Neural cell (in vitro differentiated cells): Measurements from ENCODE around the gene ME2. TPM values are rescaled to one million over a fixed set of nuclear protein-coding genes. Genes with fewer than 3 reads are reported as not detected.

Experiments
- H2AFZ ChIP-seq: fragments of 200-600, 300-800 bp; sonication (generic), shearing (Covaris generic); 2 replicates; pipeline ENCODE4 v1.6.0; 2014; ENCODE audit warnings: low read depth, mild to moderate bottlenecking, antibody characterized with exemption, low read length, moderate library complexity
- H3F3A ChIP-seq: fragments of 200-600 bp; shearing (Covaris generic); 2 replicates; pipeline ENCODE4 v1.6.1; 2016; ENCODE audit warnings: mild to moderate bottlenecking, moderate library complexity, mixed read lengths, antibody characterized with exemption, low read length; ENCODE audit not compliant: insufficient read depth, poor library complexity, severe bottlenecking
- H3K27ac ChIP-seq: fragments of 200-600, 300-800 bp; sonication (generic), shearing (Covaris generic); 2 replicates; pipeline ENCODE4 v1.5.1; 2014; ENCODE audit warnings: mild to moderate bottlenecking, low read length, moderate library complexity
- H3K27me3 ChIP-seq: fragments of 300-800, 200-600 bp; sonication (generic), shearing (Covaris generic); 2 replicates; pipeline ENCODE4 v1.6.0; 2014; ENCODE audit warnings: mild to moderate bottlenecking, low read depth, low read length, moderate library complexity; ENCODE audit not compliant: insufficient read depth
- H3K36me3 ChIP-seq: fragments of 300-800, 200-600 bp; sonication (generic), shearing (Covaris generic); 2 replicates; pipeline ENCODE4 v1.5.1; 2014; ENCODE audit warnings: mild to moderate bottlenecking, antibody characterized with exemption, low read length, moderate library complexity; ENCODE audit not compliant: insufficient read depth
- H3K4me2 ChIP-seq: fragments of 300-800, 200-600 bp; sonication (generic), shearing (Covaris generic); 2 replicates; pipeline ENCODE4 v1.6.0; 2014; ENCODE audit warnings: mild to moderate bottlenecking, low read length
- H3K4me3 ChIP-seq: fragments of 300-800, 200-600 bp; sonication (generic), shearing (Covaris generic); 2 replicates; pipeline ENCODE4 v1.5.1; 2014; ENCODE audit warnings: mild to moderate bottlenecking, low read length, moderate library complexity
- H3K79me2 ChIP-seq: fragments of 200-600 bp; shearing (Covaris generic); replicated peaks from 2 replicates; pipeline ENCODE4 v1.6.0; 2014; ENCODE audit warnings: mild to moderate bottlenecking, low read length, moderate library complexity; ENCODE audit not compliant: insufficient read depth
- H3K9ac ChIP-seq: fragments of 300-800, 200-600 bp; sonication (generic), shearing (Covaris generic); 2 replicates; pipeline ENCODE4 v1.6.1; 2016; ENCODE audit warnings: mild to moderate bottlenecking, low read length, mixed read lengths
- H3K9me2 ChIP-seq: fragments of 200-600 bp; shearing (Covaris generic); 2 replicates; pipeline ENCODE4 v1.6.1; 2016; ENCODE audit warnings: mild to moderate bottlenecking, low read length, mixed read lengths; ENCODE audit not compliant: insufficient read depth
- H3K9me3 ChIP-seq: fragments of 200-600, 300-800 bp; sonication (generic), shearing (Covaris generic); 2 replicates; pipeline ENCODE4 v1.6.1; 2016; ENCODE audit warnings: mild to moderate bottlenecking, mixed run types, low read length, moderate library complexity, mixed read lengths
- H4K20me1 ChIP-seq: fragments of 200-600 bp; shearing (Covaris generic); 2 replicates; pipeline ENCODE4 v1.6.1; 2016; ENCODE audit warnings: mild to moderate bottlenecking, mixed run types; ENCODE audit not compliant: insufficient read depth
- EP300 ChIP-seq: fragments of 450-650 bp; conservative IDR thresholded peaks from 2 replicates; pipeline ENCODE4 v1.6.1; 2014; ENCODE audit warnings: antibody characterized with exemption, mild to moderate bottlenecking, moderate library complexity; ENCODE audit not compliant: poor library complexity, severe bottlenecking
- EZH2 ChIP-seq: fragments of 200-600, 300-800 bp; shearing (Covaris generic), sonication (generic); IDR thresholded peaks from 2 replicates; pipeline ENCODE4 v1.6.1; 2014; ENCODE audit warnings: antibody characterized with exemption, low read length, borderline replicate concordance, mild to moderate bottlenecking; ENCODE audit not compliant: insufficient read depth, poor library complexity, severe bottlenecking
- MXI1 ChIP-seq: fragments of 450-650 bp; conservative IDR thresholded peaks from 2 replicates; pipeline ENCODE4 v1.6.1; 2014; ENCODE audit warnings: antibody characterized with exemption, mild to moderate bottlenecking; ENCODE audit not compliant: poor library complexity, severe bottlenecking
- POLR2AphosphoS5 ChIP-seq: IDR thresholded peaks from 2 replicates; pipeline ENCODE4 v1.6.1; 2012
- RAD21 ChIP-seq: fragments of 450-650 bp; conservative IDR thresholded peaks from 2 replicates; pipeline ENCODE4 v1.6.1; 2014; ENCODE audit warnings: antibody characterized with exemption, mild to moderate bottlenecking, moderate library complexity
- SMC3 ChIP-seq: fragments of 450-650 bp; conservative IDR thresholded peaks from 2 replicates; pipeline ENCODE4 v1.6.1; 2014; ENCODE audit warnings: antibody characterized with exemption, mild to moderate bottlenecking, moderate library complexity; ENCODE audit not compliant: poor library complexity
- TAF1 ChIP-seq: IDR thresholded peaks from 2 replicates; pipeline ENCODE4 v1.6.1; 2012; ENCODE audit warnings: low read depth
- polyA plus RNA-seq: library from polyadenylated mRNA; depleted of rRNA; stranded (reverse); fragments of >200 nt; gene quantifications from 2 replicates; pipeline ENCODE4 v1.2.3, GENCODE V29; 2014
- TF ChIP-seq, protein P1 (sequence below): IDR thresholded peaks from 2 replicates; pipeline ENCODE4 v1.6.1; 2012; ENCODE audit warnings: borderline replicate concordance
- TF ChIP-seq, protein P2 (sequence below): fragments of 450-650 bp; IDR thresholded peaks from 2 replicates; pipeline ENCODE4 v1.5.1; 2014; ENCODE audit warnings: antibody characterized with exemption, mild to moderate bottlenecking, moderate library complexity; ENCODE audit not compliant: poor library complexity, severe bottlenecking

ME2 gene
- polyA plus RNA-seq, 1 donor from 2014 or later, result 76.2 TPM

DNA sequence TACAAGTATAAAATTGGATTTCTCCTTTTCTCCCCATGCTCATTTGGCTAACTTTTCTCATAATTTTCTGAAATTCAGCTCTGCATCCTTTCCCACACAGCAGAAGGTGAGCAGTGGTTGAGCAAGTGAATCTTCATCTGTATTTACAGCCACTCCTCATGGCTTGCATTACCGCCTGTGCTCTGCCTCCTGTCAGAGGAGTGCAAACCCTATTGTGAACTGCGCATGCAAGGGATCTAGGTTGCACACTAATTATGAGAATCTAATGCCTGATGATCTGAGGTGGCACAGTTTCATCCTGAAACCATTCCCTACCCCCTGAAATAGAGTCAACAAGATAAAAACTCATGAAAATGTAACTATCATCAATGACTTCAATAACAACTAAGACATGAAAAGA lies 20.0 kb downstream of the ME2 start:
- Histone ChIP-seq H3K36me3 (peaks cover 28% of the 10 kb centered on the region), H3K79me2 (peaks cover 5% of the 10 kb centered on the region), H3K27ac (no peak overlapping the region), H3K9me3 (no peaks in the 10 kb centered on the region), H3K4me2 (no peak overlapping the region), H2AFZ (no peak overlapping the region), H3K9ac (no peak overlapping the region), H3K4me3 (no peak overlapping the region), H4K20me1 (no peaks in the 10 kb centered on the region), H3K27me3 (no peaks in the 10 kb centered on the region), H3K9me2 (no peaks in the 10 kb centered on the region), H3F3A (no peaks in the 10 kb centered on the region)
- TF ChIP-seq, protein P1, sequence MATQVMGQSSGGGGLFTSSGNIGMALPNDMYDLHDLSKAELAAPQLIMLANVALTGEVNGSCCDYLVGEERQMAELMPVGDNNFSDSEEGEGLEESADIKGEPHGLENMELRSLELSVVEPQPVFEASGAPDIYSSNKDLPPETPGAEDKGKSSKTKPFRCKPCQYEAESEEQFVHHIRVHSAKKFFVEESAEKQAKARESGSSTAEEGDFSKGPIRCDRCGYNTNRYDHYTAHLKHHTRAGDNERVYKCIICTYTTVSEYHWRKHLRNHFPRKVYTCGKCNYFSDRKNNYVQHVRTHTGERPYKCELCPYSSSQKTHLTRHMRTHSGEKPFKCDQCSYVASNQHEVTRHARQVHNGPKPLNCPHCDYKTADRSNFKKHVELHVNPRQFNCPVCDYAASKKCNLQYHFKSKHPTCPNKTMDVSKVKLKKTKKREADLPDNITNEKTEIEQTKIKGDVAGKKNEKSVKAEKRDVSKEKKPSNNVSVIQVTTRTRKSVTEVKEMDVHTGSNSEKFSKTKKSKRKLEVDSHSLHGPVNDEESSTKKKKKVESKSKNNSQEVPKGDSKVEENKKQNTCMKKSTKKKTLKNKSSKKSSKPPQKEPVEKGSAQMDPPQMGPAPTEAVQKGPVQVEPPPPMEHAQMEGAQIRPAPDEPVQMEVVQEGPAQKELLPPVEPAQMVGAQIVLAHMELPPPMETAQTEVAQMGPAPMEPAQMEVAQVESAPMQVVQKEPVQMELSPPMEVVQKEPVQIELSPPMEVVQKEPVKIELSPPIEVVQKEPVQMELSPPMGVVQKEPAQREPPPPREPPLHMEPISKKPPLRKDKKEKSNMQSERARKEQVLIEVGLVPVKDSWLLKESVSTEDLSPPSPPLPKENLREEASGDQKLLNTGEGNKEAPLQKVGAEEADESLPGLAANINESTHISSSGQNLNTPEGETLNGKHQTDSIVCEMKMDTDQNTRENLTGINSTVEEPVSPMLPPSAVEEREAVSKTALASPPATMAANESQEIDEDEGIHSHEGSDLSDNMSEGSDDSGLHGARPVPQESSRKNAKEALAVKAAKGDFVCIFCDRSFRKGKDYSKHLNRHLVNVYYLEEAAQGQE, result no peak
- TF ChIP-seq SMC3, result no peak

DNA sequence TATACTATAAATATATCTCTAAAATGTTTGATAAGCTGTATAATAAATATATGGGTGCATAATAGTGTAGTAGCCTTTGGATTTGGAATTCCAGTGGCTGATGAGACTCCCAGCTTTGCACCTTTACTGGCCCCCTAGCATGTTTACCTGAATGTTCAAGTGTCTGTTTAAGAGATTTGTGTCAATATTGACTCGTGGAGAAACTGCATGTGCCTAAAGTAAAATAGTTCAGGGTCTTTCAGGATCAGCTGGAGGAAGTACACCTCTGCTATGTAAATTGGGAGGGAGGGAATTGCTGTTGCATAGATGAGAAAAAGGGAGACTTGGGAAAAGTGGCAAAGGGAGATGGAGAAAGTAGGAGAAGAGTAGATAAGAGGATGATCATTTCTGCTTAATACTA lies 23.9 kb downstream of the ME2 start:
- TF ChIP-seq RAD21, result no peak
- TF ChIP-seq EZH2, result no peak
- no peak for TF ChIP-seq POLR2AphosphoS5
- TF ChIP-seq MXI1, result no peak
- TF ChIP-seq SMC3, result no peak
- no peak for TF ChIP-seq EP300
- TF ChIP-seq, protein P2, sequence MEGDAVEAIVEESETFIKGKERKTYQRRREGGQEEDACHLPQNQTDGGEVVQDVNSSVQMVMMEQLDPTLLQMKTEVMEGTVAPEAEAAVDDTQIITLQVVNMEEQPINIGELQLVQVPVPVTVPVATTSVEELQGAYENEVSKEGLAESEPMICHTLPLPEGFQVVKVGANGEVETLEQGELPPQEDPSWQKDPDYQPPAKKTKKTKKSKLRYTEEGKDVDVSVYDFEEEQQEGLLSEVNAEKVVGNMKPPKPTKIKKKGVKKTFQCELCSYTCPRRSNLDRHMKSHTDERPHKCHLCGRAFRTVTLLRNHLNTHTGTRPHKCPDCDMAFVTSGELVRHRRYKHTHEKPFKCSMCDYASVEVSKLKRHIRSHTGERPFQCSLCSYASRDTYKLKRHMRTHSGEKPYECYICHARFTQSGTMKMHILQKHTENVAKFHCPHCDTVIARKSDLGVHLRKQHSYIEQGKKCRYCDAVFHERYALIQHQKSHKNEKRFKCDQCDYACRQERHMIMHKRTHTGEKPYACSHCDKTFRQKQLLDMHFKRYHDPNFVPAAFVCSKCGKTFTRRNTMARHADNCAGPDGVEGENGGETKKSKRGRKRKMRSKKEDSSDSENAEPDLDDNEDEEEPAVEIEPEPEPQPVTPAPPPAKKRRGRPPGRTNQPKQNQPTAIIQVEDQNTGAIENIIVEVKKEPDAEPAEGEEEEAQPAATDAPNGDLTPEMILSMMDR, result no peak
- TF ChIP-seq TAF1, result no peak
- TF ChIP-seq, protein P1, result no peak

More for the DNA sequence above, 23.9 kb downstream of the ME2 start:
- H3K27me3 ChIP-seq, result no peaks in the 10 kb centered on the region
- no peak overlapping the region for H3K4me3 ChIP-seq
- no peak overlapping the region for H3K4me2 ChIP-seq
- H3K9me2 ChIP-seq, result no peaks in the 10 kb centered on the region
- H4K20me1 ChIP-seq, result no peaks in the 10 kb centered on the region
- H3K36me3 ChIP-seq, result peaks cover 17% of the 10 kb centered on the region
- H3F3A ChIP-seq, result no peaks in the 10 kb centered on the region
- H2AFZ ChIP-seq, result no peak overlapping the region
- no peaks in the 10 kb centered on the region for H3K9me3 ChIP-seq
- no peak overlapping the region for H3K27ac ChIP-seq
- H3K9ac ChIP-seq, result no peak overlapping the region
- H3K79me2 ChIP-seq, result peaks cover 5% of the 10 kb centered on the region
